ENCODE results near the gene COLEC11. TPM values are rescaled to one million over a fixed set of nuclear protein-coding genes. Genes with fewer than 3 reads are reported as not detected.

The COLEC11 gene
- total and polyA plus RNA-seq, 2 of the 13 experiments (the other 11 are each of a cell fraction or from before 2014, with no cell fraction given) = 1.5 to 3.0 TPM

GRCh38 chr2:3651691-3652648 lies 57.1 kb downstream of the COLEC11 start (continued):
- TF ChIP-seq MAFF (IDR thresholded peaks at IDR 0.05; ENCODE audit: low read depth, low read length) (peak; percentile 27; the same call in 1 of the 2 replicates), CREBL2 (CRISPR knock-in tag; IDR thresholded peaks at IDR 0.05; ENCODE audit: borderline replicate concordance) (no peak), BCL6 (CRISPR knock-in tag; IDR thresholded peaks at IDR 0.05) (peak; percentile 65), ZNF234 (CRISPR knock-in tag; conservative IDR thresholded peaks at IDR 0.05) (no peak), SIN3A (IDR thresholded peaks at IDR 0.05; ENCODE audit: borderline replicate concordance, low read depth, low read length) (peak; percentile 94; the same call in 1 of the 2 replicates), PBX2 (CRISPR knock-in tag; IDR thresholded peaks at IDR 0.05) (no peak), TAF15 (IDR thresholded peaks at IDR 0.05; ENCODE audit: low read depth, low read length, poor library complexity, severe bottlenecking) (no peak), ZNF879 (CRISPR knock-in tag; IDR thresholded peaks at IDR 0.05) (no peak), ZBTB33 (CRISPR knock-in tag; IDR thresholded peaks at IDR 0.05) (0 out of 2 replicates have a peak, but pooled peaks have one; percentile 7), ZNF3 (CRISPR knock-in tag; IDR thresholded peaks at IDR 0.05) (peak; percentile 75), NFRKB (IDR thresholded peaks at IDR 0.05) (no peak), RARA (CRISPR knock-in tag; IDR thresholded peaks at IDR 0.05) (no peak), PRDM10 (CRISPR knock-in tag; IDR thresholded peaks at IDR 0.05; ENCODE audit: low read depth) (0 out of 2 replicates have a peak, but pooled peaks have one; percentile 33), FOXA3 (CRISPR knock-in tag; IDR thresholded peaks at IDR 0.05) (peak; percentile 69), DMTF1 (CRISPR knock-in tag; IDR thresholded peaks at IDR 0.05) (no peak), E2F1 (CRISPR knock-in tag; IDR thresholded peaks at IDR 0.05) (no peak), THAP8 (CRISPR knock-in tag; IDR thresholded peaks at IDR 0.05; ENCODE audit: borderline replicate concordance) (0 out of 2 replicates have a peak, but pooled peaks have one; percentile 49)
